Osteoblast (primary cell): ENCODE data around the gene TNFSF11. TPM values are rescaled to one million over a fixed set of nuclear protein-coding genes. Genes with fewer than 3 reads are reported as not detected.

Experiments
- DNase-seq: peaks from one replicate; pipeline ENCODE4 v3.0.0; 2011; ENCODE audit warnings: low spot score, mixed read lengths; ENCODE audit not compliant: insufficient read length; ENCODE audit errors: missing footprints
- H2AFZ ChIP-seq: 2 replicates; pipeline ENCODE4 v1.6.0; 2011; ENCODE audit warnings: mild to moderate bottlenecking, low read length
- H3K27ac ChIP-seq: 2 replicates; pipeline ENCODE4 v1.5.1; 2011; ENCODE audit warnings: mild to moderate bottlenecking, low read depth, low read length, moderate library complexity
- H3K27me3 ChIP-seq: 2 replicates; pipeline ENCODE4 v1.6.0; 2012; ENCODE audit warnings: mild to moderate bottlenecking, control low read depth, inconsistent platforms, low read length, moderate library complexity; ENCODE audit not compliant: insufficient read depth
- H3K36me3 ChIP-seq: 2 replicates; pipeline ENCODE4 v1.5.1; 2011; ENCODE audit warnings: mild to moderate bottlenecking, low read length, control low read depth, moderate library complexity; ENCODE audit not compliant: insufficient read depth
- H3K4me1 ChIP-seq: 2 replicates; pipeline ENCODE4 v1.5.1; 2011; ENCODE audit warnings: mild to moderate bottlenecking, low read length, control low read depth, moderate library complexity; ENCODE audit not compliant: insufficient read depth
- H3K4me2 ChIP-seq: 2 replicates; pipeline ENCODE4 v1.6.0; 2011; ENCODE audit warnings: mild to moderate bottlenecking, low read length; ENCODE audit not compliant: insufficient read depth
- H3K4me3 ChIP-seq: fragments of 200-600 bp; sonication (generic); 3 replicates; pipeline ENCODE4 v1.5.1; 2012; ENCODE audit warnings: mild to moderate bottlenecking, low read length, inconsistent platforms; ENCODE audit not compliant: insufficient read depth
- H3K79me2 ChIP-seq: 2 replicates; pipeline ENCODE4 v1.6.0; 2012; ENCODE audit warnings: mild to moderate bottlenecking, low read length, control low read depth, inconsistent platforms; ENCODE audit not compliant: insufficient read depth
- H3K9me3 ChIP-seq: 2 replicates; pipeline ENCODE4 v1.5.1; 2011; ENCODE audit warnings: low read depth, low read length, control low read depth
- H4K20me1 ChIP-seq: 2 replicates; pipeline ENCODE4 v1.6.0; 2012; ENCODE audit warnings: mild to moderate bottlenecking, low read length, control low read depth; ENCODE audit not compliant: insufficient read depth
- total RNA-seq: library from RNA; depleted of rRNA; stranded (reverse); fragments of >200 nt; gene quantifications from 2 replicates; pipeline ENCODE4 v1.2.3, GENCODE V29; 2012
- TF ChIP-seq, protein P1 (sequence below): IDR thresholded peaks from 2 replicates; pipeline ENCODE4 v1.5.1; 2011; ENCODE audit warnings: mild to moderate bottlenecking, low read depth, low read length, moderate library complexity; ENCODE audit errors: extremely low read depth

TNFSF11 gene
- total RNA-seq, 1 donor = 0.72 TPM

DNA sequence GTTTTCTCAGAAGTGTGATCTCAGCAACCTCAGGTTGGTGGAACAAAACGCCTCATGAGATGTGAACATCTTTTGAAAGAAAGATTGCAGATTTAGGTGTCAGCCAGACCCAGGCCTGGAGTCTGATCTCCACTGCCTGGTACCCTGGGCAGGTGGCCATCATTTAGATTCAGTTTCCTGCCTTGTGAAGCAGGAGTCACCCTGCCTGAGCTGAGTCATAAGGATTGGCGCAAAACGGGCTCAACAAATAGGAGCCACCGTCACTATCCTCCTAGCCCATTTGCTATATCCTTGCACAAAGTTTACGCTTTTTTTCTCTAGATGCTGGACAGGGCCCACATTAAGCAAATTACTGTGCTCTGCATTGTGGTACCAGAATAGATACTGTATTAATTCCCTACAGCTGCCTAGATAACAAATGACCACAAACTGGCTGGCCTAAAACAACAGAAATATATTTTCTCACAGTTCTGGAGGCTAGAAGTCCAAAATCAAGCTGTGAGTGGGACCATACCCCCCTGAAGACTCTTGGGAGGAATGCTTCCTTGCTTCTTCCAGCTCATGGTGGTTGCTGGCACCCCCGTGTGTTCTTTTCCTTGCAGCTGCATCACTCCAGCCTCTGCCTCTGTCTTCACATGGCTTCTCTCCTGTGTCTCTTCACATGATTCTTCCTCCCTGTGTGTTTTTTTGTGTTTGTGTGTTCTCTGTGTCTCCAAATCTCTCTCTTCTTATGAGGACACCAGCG, 38.2 kb downstream of the TNFSF11 start:
- H3K36me3 ChIP-seq = no peaks in the 10 kb centered on the region
- no peaks in the 10 kb centered on the region for H3K27me3 ChIP-seq
- H3K27ac ChIP-seq = no peak overlapping the region
- H3K4me1 ChIP-seq = no peaks in the 10 kb centered on the region
- TF ChIP-seq, protein P1, sequence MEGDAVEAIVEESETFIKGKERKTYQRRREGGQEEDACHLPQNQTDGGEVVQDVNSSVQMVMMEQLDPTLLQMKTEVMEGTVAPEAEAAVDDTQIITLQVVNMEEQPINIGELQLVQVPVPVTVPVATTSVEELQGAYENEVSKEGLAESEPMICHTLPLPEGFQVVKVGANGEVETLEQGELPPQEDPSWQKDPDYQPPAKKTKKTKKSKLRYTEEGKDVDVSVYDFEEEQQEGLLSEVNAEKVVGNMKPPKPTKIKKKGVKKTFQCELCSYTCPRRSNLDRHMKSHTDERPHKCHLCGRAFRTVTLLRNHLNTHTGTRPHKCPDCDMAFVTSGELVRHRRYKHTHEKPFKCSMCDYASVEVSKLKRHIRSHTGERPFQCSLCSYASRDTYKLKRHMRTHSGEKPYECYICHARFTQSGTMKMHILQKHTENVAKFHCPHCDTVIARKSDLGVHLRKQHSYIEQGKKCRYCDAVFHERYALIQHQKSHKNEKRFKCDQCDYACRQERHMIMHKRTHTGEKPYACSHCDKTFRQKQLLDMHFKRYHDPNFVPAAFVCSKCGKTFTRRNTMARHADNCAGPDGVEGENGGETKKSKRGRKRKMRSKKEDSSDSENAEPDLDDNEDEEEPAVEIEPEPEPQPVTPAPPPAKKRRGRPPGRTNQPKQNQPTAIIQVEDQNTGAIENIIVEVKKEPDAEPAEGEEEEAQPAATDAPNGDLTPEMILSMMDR = no peak
- H3K4me2 ChIP-seq = no peak overlapping the region
- H2AFZ ChIP-seq = no peak overlapping the region
- H3K79me2 ChIP-seq = no peaks in the 10 kb centered on the region
- no peak overlapping the region for H3K4me3 ChIP-seq
- no peak for DNase-seq
- H4K20me1 ChIP-seq = no peaks in the 10 kb centered on the region
- no peaks in the 10 kb centered on the region for H3K9me3 ChIP-seq

DNA sequence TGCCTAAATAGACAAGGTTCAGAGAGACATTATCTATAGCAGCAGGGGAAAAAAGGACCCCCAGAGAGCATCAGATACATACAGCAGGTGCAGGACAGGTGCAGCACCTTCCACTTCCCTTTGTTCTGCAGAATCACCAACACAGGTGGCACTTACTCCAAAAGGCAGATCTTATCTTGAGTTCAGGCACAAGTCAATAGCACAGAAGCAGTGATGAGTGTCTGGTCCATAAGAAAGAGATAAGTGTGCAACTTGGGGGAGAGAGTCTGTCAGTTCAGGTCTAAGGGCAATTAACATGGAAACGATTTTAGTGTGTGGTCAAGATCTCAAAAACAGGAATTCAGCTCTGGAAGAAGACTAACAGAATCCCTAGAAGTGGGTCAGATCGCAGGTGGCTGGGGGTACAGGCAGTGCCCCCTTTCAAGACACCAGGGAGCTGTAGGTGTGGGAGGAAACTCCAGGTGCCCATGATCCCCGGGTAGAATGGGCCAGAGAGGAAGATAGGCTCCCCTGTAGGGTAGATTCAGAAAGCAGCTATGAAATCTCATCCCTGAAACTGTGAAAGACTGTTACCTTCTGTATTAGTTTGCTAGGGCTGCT, 40.6 kb downstream of the TNFSF11 start:
- TF ChIP-seq, protein P1 = no peak
- no peak overlapping the region for H3K4me2 ChIP-seq
- no peaks in the 10 kb centered on the region for H4K20me1 ChIP-seq
- H3K4me3 ChIP-seq = no peak overlapping the region
- no peak overlapping the region for H3K27ac ChIP-seq
- no peaks in the 10 kb centered on the region for H3K79me2 ChIP-seq
- DNase-seq = no peak
- no peaks in the 10 kb centered on the region for H3K36me3 ChIP-seq
- no peak overlapping the region for H2AFZ ChIP-seq
- H3K27me3 ChIP-seq = peaks cover 7% of the 10 kb centered on the region
- no peaks in the 10 kb centered on the region for H3K4me1 ChIP-seq
- H3K9me3 ChIP-seq = no peaks in the 10 kb centered on the region

DNA sequence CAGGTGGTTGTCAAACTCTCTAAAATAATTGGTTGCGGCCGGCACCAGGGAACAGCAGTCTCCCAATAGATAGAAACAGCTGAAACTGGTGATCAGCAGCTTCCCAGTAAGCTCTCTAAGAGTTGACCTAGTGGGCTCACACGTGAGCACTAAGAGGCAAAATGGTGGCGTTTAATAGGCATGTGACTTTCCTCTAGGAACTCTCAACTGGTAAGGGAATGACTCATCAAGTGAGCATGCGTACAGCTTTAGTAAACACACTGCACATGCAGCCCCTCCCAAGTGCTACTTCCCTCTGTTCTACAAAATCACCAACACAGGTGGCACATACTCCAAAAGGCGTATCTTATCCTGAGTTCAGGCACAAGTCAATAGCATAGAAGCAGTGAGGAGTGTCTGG, 41.7 kb downstream of the TNFSF11 start:
- Histone ChIP-seq H3K27ac (no peak overlapping the region), H4K20me1 (no peaks in the 10 kb centered on the region), H3K4me1 (no peaks in the 10 kb centered on the region), H3K79me2 (no peaks in the 10 kb centered on the region), H3K4me2 (no peak overlapping the region), H3K4me3 (no peak overlapping the region), H3K27me3 (peaks cover 7% of the 10 kb centered on the region), H3K9me3 (no peaks in the 10 kb centered on the region), H3K36me3 (no peaks in the 10 kb centered on the region), H2AFZ (no peak overlapping the region)
- no peak for DNase-seq
- TF ChIP-seq, protein P1 = no peak

DNA sequence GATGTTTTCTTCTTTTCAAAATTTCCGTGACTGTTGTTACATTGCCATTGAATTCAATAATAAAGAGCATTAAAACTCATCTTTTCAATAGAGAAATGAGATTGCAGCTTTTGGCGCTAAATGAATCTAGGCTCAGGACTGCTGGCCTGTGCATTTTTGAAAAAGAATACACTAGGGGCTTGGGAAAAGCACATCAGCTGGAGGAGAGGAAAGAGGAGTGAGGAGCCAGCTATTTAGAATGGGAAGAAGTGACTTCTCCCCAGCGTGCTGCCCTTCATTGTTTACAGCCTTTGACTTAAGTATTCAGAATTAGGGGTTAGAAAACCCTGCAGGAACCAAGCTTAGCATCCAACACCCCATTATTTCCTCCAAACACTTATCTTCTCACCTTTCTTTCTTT, 43.3 kb downstream of the TNFSF11 start:
- Histone ChIP-seq H3K4me2 (no peak overlapping the region), H3K27me3 (peaks cover 7% of the 10 kb centered on the region), H3K9me3 (no peaks in the 10 kb centered on the region), H2AFZ (no peak overlapping the region), H4K20me1 (no peaks in the 10 kb centered on the region), H3K79me2 (no peaks in the 10 kb centered on the region), H3K4me1 (no peaks in the 10 kb centered on the region), H3K4me3 (no peak overlapping the region), H3K36me3 (no peaks in the 10 kb centered on the region), H3K27ac (no peak overlapping the region)
- DNase-seq = no peak
- TF ChIP-seq, protein P1 = no peak
